D721Med (cell line): ENCODE results near the gene C12orf57.

Experiments used
- DNase-seq: peaks from one replicate; pipeline ENCODE4 v3.0.0; 2011; ENCODE audit warnings: low spot score; ENCODE audit not compliant: insufficient read length
- FAIRE-seq: peaks from 2 replicates; lab custom pipeline; 2011; peaks lifted over from hg19 to GRCh38; lab: Jason Lieb, UNC
- TF ChIP-seq, protein P1 (sequence below): IDR thresholded peaks from 2 replicates; pipeline ENCODE4 v1.5.1; 2012; ENCODE audit warnings: mild to moderate bottlenecking, control low read depth; ENCODE audit not compliant: insufficient read depth; ENCODE audit errors: missing control alignments

The C12orf57 gene

DNA sequence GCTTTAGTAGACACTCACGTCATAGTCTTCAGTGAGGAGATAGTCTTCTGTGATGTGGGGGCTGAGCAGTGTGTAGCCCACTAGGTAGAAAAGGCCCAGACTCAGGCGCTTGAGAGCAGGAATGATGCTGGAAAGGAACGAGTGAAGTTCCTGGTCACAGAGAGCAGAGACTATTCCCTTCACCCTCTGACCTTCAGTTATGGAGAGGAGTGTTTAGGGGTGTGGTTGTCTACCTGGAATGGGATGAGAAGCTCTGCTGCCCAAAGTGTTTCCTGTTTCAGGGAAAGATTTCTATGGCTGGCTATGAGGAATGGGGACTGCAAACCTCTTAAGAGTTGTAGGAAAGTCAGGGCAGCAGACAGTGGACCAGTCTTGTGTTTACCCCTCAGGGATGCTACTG, 35.6 kb downstream of the C12orf57 start:
- no peak for FAIRE-seq
- TF ChIP-seq, protein P1, sequence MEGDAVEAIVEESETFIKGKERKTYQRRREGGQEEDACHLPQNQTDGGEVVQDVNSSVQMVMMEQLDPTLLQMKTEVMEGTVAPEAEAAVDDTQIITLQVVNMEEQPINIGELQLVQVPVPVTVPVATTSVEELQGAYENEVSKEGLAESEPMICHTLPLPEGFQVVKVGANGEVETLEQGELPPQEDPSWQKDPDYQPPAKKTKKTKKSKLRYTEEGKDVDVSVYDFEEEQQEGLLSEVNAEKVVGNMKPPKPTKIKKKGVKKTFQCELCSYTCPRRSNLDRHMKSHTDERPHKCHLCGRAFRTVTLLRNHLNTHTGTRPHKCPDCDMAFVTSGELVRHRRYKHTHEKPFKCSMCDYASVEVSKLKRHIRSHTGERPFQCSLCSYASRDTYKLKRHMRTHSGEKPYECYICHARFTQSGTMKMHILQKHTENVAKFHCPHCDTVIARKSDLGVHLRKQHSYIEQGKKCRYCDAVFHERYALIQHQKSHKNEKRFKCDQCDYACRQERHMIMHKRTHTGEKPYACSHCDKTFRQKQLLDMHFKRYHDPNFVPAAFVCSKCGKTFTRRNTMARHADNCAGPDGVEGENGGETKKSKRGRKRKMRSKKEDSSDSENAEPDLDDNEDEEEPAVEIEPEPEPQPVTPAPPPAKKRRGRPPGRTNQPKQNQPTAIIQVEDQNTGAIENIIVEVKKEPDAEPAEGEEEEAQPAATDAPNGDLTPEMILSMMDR = no peak

DNA sequence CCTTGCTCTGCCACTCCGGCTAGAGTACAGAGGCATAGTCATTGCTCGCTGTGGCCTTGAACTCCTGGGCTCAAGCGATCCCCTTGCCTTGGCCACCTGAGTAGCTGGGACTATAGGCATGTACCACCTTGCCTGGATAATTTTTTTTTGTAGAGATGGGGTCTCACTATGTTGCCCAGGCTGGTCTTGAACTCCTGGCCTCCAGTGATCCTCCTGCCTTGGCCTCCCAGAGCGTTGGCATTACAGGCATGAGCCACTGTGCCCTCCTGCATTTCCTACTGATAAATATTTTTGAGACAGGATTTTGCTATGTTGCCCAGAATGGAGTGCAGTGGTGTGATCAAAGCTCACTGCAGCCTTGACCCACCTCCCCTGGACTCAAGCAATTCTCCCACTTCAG, 36.3 kb downstream of the C12orf57 start:
- TF ChIP-seq, protein P1 = no peak
- DNase-seq (no peak), FAIRE-seq (no peak)

More for the DNA sequence above, 35.6 kb downstream of the C12orf57 start:
- DNase-seq = no peak

DNA sequence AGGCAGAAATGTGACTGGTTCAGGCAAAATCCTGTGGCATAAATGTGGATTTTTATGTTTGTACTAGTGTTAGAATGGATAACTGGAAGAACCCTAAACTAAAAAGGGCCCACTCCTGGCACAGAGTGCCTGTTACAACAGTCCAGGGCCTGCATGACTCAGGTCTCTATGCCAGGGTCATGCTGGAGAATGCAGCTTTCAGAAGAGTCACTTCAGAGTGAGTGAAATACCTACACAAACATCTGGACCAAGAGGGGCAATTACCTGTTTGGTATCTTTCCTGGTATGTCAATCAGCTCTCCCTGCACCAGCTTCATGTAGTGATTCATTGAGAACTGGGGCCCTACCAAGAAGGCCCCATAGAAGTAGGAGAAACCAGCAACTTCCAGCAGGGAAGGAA, 36.9 kb downstream of the C12orf57 start:
- no peak for DNase-seq
- FAIRE-seq = no peak
- TF ChIP-seq, protein P1 = no peak

DNA sequence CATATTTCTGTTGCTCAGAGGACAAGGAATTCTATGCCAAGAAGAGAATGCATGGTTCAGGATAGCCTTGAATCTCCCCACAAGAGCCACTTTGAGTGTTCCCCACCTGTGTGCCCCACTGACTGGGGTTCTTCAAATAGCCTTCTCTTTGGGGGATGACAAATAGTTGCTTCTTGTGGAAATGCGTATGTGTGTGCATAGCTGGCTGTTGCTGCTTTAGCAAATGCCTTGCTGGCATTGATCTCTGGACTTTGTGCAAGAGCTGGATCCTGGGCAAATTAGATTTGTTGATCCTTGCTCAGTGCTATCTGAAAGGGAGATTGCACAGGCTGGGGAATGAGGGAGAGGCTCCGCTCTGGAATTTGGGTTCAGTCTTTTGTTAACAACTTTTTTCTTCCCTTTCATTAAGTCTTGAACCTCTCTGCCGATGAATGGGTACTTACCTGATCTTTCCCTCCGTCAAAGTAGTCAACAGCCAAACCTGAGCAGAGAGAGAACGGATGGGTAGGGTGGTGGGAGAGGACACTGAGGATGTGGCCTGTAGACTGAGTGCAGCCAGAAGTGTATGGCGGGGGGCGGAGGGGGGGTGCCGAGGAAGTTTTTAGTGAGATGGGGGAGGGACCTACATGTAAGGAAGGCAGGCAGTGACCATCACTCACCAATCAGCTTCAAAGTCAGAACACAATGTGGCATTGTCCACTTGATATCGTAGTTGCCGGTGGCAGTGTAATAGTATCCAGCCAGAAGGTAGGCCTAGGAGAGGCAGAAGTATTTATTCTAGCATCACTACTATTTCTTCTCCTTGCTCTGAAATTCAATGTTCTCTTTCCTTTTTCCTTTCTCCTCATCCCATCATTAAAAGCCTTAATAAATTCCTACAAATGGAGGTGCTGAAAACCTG, 37.6 kb downstream of the C12orf57 start:
- TF ChIP-seq, protein P1 = no peak
- FAIRE-seq (no peak), DNase-seq (no peak)

DNA sequence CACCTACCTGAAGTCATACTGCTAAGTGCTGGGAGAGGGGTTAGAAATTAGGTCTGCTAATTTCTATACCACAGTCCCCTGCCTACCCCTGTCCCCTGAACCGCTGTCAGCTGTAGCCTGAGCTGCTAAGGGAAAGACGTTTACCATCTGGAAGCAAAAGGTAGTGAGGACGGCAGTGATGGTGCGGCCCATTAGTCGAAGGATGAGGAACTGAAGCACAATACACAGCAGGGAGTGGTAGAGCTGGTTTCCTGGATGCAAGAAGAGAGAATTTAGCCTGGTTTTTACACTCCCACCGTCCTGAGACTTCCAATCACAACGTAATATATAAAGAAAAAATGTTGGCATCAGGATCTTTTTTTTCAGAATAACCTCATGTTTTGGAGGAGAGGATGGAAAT, 38.7 kb downstream of the C12orf57 start:
- TF ChIP-seq, protein P1 = no peak
- FAIRE-seq (no peak), DNase-seq (no peak)

DNA sequence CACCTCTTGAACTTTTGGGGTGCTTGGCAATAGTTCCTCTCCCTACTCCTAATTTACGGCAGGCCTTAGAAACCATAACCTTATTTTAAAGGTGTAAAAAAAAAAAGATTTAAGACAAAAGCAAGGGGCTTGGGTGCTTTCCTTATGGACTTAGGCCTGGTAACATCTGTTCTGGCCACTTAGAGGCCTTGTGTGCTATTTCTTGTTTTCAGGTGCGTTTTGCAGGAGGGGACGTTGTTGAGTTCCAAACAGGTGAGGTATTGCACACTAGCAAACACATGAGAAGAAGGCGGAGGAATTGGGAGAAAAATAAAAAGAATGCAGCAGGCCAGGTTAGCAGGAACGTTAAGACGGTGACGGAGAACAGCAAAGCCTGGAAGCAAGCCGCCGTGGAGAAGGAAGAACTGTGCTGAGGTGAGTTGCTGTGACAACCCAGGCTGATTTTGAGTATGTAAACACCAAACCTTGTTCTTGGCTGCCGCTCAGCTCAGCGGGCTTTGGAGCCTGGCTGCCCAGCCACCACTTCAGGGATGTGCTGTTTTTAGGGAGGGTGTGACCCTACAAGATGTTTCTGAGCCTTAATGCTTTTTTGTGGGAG, 44.2 kb downstream of the C12orf57 start:
- DNase-seq (no peak), FAIRE-seq (no peak)
- TF ChIP-seq, protein P1 = no peak
